Fibroblast of skin of left biceps (primary cell): ENCODE data around the gene MID2.
A peak's percentile ranks its signal among the peaks of the same experiment; 100 is the strongest.
"Not testable (repeated sequence)": the region's sequence is repeated elsewhere in the genome, so short reads cannot be mapped to it uniquely, and the experiment has no call there.

Experiments used
- DNase-seq, 2 experiments: peaks; one replicate each; pipeline ENCODE4 v3.0.0-alpha.2; 2013; ENCODE audit warnings: low read depth in 2 of 2

The MID2 gene

DNA sequence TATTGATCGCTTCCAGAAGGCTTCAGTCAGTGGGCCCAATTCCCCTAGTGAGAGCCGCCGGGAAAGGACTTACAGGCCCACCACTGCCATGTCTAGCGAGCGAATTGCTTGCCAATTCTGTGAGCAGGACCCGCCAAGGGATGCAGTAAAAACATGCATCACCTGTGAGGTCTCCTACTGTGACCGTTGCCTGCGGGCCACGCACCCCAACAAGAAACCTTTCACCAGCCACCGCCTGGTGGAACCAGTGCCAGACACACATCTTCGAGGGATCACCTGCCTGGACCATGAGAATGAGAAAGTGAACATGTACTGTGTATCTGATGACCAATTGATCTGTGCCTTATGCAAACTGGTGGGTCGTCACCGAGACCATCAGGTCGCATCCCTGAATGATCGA lies 15.3 kb downstream of the MID2 start:
- DNase-seq, result no peak

DNA sequence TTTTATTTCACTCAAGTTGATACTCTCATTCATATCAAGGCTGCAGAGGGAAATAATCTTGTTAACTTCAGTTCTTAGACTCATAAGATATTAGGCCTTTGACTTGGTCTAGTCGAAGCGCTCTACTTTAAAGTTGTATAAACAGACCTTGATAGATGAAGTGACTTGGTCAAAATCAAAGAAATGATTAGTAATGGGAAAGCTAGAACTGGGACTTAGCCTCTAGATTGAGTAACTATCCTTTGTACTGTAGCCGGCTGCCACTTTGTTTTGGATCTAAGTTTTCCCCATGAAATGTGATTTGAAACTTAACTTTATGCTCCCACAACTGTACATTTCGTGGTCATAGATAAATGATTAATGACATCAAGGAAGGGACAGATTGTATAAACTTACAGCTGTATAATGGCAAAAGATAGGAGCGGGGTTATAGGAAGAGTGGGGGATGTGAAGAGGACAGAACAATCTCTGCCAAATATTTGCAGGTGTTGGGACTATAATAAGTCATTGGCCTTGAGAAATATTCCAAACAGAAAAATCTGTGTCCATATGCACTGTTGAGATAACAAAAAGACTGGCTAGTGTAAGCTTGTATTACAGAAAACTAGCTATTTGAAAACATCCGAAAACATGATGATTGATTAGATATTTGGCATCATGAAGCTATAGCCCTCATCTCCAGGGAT lies 17.2 kb downstream of the MID2 start:
- no peak for DNase-seq

DNA sequence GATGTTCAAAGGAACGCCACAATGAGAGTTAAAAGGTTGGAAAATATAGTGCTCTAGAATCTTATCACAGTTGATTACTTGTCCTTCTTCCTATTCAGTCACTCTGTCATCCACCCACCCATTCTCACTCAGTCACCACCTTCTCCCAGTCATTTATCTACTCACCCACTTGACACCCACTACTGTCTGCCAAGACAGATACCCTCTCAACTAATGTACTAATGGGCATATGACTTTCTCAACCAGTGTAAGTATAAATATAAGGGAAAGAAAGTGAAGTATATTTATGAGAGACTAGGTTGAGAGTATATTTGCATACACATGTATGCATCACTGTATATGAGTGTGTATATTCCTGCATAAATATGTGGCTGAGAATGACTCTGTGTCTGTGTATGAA lies 20.0 kb downstream of the MID2 start:
- no peak for DNase-seq

DNA sequence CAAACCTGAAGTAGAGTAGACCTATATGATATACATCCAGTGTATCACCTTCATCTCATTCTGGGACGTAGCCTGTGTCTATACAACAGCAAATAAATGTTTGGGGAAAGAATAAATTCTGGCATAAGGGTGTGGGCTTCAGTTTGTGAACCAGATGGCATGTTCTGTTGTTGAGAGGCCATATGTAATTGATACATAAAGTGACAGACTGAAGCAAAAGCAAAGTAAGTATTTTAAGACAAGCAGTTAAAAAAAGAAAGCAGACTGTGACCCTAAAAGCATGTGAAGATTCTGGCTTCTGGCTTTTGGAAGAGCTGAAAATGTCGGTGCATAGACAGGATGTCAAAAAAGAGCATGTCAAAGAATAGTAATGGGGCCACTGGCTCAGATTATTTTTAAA lies 22.9 kb downstream of the MID2 start:
- no peak for DNase-seq

DNA sequence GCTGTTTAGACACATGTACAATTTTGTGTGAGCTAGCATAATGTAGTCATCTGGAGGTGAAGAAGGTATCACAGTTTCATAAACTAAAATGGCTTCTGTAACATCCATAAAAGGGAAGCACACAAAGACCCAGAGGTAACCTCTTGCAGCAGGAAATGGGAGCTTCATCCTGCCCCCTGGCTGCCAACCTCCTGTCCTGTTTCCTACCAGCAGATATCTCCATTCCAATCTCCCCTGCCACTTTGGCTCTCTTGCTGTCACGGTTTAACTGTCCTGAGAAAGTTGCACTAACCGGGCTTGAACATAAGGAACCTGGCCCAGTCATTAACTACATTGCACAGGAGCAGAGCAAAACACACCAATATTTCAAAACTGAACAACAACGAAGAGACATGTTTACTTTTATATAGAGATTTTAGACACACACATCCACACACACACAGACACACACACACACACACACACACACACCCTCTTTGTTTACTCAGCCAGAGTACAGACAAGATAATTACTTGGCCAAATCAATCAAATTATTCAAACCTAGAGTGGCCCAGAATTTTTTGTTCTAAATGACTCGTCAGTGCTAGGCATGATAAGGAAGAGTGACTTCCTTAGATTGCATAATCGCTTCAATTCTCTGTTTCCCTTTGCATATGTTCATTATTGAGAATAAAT lies 24.2 kb downstream of the MID2 start:
- DNase-seq, result no peak

DNA sequence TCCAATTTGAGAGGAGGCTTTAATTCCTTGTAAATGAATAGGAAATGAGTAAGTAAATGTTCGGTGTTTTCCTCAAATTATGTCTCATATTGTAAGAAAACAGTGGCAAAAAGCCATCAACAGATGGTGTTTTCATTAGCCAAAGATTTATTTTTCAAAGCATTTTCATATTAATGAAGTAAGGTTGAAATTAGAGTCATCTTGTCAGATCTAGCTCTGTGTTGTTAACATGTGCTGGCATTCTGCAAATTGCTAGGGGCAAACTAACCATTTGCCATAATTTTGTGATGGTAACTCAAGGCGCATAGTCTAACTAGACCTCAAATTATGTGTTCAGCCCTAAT lies 24.7 kb downstream of the MID2 start:
- DNase-seq, result no peak

DNA sequence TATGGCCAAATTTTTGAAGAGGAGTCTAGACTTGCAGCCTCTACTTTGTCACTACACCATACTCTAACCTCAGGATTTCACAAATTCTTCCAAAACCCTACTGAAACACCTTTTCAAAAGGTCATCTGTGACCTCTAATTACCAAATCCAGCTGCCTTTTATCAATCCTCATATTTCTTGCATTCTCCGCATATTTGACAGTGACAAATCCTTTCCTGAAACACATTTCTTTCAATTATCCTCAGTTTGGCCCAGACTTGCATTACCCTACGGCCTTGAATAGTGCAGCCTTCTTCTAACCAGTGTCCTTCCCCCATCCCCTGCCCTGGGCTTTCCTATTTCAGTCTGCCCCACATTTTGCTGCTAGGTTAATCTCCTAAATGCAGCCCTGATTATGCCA lies 25.5 kb downstream of the MID2 start:
- no peak for DNase-seq

DNA sequence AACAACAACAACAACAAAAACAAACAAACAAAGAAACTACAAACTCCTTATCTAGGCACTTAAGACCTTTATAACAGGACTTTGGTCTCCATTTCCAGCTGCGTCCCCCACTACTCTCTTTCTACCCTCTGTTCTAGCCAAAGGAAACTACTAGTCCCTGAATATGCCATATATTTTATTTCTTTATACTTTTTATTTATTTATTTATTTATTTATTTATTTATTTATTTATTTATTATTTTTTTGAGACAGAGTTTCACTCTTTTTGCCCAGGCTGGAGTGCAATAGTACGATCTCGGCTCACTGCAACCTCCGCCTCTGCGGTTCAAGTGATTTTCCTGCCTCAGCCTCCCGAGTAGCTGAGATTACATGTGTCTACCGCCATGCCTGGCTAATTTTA lies 26.0 kb downstream of the MID2 start:
- not testable (repeated sequence) for DNase-seq

DNA sequence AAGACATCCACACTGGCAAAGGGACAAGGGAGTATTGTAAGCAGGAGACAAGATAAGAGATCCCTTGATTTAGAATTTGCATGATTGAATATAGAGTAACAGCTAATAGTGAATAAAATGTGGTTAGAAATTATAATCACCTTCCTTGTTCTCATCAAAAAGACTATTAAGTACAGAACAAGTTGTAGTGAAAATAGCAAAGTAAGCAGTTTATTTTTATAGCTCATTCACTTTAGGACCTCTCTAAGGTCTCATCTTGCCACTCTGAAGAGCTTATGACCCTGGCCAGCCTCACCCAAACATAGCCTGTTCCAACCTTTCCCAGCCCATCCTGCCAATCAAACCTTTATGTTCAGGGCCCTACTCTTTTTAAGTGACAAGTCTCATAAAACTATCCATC lies 30.6 kb downstream of the MID2 start:
- DNase-seq, result no peak

DNA sequence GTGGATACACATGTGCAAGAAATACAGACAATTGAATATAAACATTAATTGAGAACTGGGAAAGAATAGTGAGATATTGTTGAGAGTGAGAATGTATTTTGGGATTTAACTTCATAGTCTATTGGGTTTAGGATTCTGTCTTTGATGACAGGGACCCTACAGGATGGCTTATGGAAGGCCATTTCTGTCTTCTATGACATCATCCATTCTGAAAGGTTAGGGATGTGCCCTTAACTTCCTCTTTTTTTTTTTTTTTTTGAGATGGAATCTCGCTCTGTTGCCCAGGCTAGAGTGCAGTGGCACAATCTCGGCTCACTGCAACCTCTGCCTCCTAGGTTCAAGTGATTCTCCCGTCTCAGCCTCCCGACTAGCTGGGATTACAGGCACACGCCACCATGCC lies 31.4 kb downstream of the MID2 start:
- DNase-seq, result not testable (repeated sequence)

DNA sequence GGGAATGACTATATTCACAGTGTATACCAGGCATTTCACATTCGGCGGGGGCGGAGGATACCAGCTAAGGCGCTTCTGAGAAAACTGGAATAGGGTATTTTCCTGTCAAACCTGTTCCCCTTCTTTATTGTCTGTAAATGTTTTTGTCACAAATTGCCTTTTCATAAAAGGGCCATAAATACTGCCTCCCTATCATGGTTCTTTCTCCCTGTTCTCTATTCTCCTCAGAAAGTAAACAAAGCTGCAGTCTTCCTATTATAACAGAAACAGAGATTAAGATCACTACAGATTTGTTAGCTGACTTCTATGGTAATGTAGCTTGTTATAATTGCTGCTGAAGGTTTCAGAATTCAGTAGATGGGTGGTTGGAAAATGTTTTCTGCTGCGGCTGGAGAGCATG lies 32.2 kb downstream of the MID2 start:
- DNase-seq, result no peak

DNA sequence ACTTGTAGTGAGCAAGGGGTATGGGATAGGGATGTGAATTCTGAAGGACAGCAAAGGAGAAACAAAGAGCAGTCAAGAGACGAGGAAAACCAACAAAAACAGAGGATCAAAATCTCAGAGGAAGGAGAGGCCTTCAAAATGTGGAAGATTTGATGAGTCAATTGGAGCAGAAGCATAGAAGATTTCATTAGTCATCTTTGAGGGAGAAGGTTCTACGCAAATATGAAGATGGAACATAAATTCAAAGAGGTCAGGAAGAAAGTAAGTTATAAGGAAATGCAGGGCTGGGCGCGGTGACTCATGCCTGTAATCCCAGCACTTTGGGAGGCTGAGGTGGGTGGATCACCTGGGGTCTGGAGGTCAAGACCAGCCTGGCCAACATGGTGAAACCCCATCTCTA lies 35.4 kb downstream of the MID2 start:
- DNase-seq, result no peak

DNA sequence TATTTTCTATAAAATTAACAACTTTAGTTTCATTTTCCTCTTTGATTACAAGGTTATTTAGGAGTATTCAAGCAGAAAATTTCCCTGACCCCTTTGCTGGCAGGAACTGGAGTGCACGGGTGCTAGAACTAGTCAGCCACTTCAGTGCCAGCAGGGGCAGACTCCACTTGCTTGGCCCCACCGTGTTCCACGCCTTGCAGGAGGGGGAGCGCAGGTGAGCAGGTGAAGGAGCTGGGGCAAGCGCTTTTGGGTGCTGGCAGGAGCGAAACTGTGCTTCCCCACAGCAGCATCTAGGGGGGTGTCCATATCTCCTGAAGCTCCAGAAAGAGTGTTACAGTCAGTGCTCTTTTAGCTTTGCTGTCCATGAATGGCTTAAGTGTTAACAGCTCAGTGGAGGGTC lies 45.5 kb downstream of the MID2 start:
- DNase-seq, result no peak

DNA sequence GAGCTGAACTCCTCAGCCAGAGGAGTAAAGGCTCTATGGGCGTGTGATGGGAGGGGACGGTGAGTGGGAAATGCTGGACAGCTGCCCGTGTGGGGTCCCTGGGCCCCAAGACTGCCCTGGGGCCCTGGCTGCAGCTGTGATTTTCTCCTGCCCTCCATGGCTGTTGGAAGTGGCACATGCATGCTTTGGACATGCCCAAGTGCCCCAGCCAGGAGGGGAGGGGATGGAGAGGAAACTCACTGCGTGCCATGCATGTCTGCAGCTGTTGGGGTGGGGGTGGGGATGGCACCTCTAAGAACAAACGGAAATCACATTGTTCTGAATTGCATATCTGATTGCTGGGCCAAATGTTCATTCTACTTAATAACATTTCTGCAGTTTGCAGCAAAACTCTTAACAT lies 52.4 kb downstream of the MID2 start:
- DNase-seq, result no peak

DNA sequence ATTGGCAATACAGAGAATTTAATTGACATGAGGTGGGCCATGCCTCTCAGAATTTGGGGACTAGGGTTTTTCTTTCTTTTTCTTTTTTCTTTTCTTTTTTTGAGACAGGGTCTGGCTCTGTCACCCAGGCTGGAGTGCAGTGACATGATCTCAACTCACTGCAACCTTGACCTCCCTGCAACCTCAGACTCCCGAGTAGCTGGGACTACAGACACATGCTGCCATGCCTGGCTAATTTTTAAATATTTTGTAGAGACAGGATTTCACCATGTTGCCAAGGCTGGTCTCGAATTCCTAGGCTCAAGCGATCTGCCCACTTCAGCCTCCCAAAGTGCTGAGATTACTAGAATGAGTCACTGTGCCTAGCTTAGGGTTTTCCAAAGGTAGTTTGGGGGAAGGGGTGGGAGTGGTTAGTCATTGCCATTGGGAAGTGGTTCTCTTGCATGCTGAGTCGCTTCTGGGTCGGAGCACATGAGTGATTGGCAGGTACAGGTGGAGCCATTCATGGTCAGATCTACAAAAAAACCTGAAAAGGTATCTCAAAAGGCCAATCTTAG lies 54.5 kb downstream of the MID2 start:
- no peak for DNase-seq

DNA sequence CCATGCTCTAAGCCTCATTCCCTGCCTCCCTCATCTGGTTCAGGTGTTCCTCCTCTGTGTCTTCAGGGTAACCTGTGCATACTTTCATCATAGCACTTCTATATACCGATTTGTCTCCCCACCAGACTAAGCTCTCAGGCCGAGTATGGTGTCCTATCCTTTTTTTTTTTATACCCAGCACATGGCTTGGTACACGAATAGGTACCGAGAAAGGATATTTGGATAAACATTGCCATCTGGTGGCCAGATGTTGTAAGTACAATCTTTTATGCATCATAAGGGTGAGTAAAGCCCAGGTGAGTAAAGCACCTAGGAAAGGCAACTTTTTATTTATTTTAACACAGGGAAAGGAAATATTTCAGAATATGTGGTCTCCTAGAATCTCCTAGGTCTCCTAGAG lies 68.4 kb downstream of the MID2 start:
- peak in 1 of 2 experiments; percentile 4 for DNase-seq

DNA sequence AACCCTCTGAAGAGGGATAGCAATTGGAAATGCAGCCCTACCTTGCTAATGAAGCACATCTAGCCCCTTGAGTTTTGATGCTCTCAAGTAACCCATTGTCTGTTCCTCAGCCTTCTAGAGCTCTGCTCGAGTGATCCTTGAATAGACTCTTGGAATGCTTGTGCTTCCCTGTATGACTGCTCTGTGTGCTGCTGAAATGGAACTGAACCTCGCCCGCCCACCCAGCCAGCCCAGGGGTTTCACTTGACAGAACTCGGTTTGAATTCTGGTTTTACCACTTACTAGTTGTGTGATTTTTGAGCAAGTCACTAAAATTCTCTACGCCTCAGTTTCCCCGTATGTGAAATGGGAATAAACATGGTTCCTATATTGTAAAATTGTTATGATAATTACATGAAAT lies 77.1 kb downstream of the MID2 start:
- no peak for DNase-seq

DNA sequence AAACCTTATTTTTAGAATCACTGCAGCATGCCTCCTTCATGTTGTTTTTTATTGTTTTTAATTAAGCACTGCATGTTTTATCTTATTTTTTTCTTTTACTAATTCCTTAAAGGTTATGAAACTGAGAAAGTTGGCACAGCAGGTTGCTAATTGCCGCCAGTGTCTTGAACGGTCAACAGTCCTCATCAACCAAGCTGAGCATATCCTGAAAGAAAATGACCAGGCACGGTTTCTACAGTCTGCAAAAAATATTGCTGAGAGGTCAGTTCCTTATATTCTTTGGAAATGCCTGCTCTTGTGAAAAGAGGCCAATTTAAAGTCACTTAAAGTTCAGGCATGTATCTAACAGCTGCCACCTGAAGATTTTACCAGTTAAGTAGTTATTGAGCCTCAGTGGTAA lies 79.7 kb downstream of the MID2 start:
- no peak for DNase-seq

DNA sequence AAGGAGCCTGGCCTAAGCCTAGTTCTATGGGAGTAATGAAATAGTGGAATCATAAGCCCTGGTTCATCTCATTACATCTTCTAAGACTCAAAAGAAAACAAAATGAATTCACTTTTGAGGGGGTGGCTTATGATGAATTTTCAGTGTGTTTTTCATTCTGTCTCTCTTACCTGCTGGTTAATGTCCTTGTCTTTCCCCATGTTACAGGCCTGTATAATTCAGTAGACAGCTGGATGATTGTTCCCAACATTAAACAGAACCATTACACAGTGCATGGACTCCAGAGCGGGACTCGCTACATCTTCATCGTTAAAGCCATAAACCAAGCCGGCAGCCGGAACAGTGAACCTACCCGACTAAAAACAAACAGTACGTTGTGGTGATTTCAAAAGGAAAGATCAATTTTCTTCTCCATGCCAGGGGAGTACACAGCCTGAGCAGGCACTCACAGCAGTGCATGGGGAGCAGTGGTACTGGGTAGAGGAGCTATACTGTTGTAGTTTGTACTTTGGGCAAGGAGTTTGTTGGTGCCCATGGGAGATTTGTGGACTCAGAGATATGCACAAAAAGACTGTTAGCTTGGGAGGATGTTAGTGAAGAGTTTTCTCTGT lies 98.6 kb downstream of the MID2 start:
- DNase-seq, result no peak

DNA sequence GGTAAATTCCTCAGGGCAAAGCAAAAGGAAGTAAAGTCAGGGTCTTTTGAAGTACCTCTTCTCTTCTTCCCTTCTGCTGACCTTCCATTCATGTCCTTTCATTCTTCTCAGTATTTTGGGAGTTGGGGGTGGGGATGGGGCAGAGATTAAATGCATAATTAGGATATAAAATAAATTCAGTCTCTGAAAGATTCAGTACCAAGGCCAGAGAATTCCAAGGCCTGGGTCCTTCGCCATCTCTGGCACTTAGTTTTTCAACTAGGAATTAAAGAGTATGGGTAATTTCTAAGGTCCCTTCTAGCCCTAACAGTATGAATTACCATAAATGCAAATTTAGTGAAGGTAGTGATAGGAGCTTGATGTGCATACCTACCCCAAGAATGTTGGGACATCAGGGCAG lies 108.6 kb downstream of the MID2 start:
- DNase-seq, result no peak

DNA sequence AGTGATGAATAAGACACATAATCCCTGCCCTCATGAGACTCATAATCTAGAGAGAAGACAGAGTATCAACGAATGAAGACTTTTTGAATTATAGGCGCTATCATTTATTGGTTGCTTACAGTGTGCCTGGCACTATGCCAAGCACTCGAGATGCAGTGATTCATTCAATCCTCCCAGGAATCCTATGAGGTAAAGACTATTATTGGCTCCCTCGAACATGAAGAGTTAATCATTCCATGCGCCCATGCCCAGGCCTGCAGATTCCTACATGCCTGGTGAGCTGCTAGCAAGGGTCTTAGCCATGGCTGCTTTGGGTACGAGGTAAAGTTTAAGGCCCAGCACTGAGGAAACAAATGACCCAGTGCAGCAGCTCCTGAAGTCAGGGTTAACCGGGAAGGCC lies 109.5 kb downstream of the MID2 start:
- no peak for DNase-seq

DNA sequence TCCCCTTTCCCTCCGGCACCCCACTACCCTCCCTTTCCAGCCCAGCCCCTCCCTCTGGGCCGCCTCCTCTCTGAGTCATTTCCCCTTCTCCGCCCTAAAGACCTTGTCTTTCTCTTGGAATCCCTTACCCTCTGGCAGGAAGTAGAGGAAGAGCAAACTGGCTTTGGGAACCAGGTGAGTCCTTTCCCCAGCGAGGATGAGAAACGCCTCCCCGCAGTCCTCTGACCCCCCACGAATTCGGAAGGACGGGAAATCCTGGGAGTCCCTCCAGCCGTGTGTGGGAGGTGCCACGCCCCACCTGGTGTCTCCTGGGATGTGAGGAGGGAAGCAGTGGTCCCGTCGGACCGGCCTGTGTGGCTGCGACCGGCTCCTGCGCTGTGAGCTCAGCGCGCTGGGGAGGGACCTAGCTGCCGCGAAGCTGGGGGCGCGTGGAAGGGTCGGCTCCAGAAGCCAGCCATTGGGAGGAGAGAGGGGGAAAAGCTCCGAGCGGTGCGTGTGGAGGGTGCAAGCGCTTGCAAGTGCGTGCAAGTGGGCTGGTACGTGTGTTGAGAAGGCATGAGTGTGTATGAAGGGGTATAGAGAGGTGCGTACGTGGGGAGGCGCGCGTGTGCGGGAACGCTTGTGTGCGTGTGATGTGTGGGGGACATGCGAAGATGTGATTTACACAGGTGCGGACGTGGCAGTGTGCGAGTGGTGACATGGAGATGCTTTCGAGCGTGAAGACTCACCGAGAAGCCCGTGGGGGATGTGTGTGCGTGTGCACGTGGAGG lies 110.2 kb downstream of the MID2 start:
- DNase-seq, result no peak

DNA sequence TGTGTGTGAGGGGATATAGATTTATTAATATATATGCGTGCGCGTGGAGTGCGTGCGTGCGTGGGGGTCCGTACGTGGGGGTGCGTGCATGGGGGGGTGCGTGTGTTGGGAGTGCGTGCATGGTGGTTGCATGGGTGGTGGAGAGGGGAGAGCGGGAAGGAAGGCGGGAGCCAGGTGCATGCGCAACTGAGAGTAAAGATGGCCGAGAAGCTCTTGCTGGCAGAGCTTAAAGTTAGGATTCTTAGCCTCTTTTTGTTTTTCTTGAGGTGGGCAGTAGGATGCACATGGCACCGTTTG lies 110.7 kb downstream of the MID2 start:
- DNase-seq, result no peak
